ENCODE measurements around the gene TEX51. TPM values are rescaled to one million over a fixed set of nuclear protein-coding genes. Genes with fewer than 3 reads are reported as not detected.

The TEX51 gene
- total RNA-seq, 1 experiment from 2014 or later = not detected

DNA sequence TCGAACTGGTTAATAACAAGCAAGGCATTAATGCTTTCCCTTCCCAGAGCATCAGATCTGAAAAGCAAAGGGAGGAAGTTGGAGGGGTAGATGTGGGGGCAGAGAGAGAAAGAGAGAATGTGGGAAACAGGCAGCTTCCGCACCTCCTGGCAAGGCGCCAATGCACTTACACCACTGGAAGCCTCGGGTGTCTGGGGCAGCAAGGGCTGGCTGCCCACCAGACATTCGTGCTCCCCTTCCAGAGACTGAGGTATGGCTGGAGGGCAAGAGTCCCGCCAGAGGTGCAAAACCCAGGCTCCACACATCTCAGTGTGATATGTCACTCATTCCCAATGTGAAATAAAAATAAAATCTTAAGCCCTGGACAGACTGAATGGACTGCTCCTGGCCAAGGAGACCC lies 46.4 kb downstream of the TEX51 start (continued):
- TF ChIP-seq, protein P1, sequence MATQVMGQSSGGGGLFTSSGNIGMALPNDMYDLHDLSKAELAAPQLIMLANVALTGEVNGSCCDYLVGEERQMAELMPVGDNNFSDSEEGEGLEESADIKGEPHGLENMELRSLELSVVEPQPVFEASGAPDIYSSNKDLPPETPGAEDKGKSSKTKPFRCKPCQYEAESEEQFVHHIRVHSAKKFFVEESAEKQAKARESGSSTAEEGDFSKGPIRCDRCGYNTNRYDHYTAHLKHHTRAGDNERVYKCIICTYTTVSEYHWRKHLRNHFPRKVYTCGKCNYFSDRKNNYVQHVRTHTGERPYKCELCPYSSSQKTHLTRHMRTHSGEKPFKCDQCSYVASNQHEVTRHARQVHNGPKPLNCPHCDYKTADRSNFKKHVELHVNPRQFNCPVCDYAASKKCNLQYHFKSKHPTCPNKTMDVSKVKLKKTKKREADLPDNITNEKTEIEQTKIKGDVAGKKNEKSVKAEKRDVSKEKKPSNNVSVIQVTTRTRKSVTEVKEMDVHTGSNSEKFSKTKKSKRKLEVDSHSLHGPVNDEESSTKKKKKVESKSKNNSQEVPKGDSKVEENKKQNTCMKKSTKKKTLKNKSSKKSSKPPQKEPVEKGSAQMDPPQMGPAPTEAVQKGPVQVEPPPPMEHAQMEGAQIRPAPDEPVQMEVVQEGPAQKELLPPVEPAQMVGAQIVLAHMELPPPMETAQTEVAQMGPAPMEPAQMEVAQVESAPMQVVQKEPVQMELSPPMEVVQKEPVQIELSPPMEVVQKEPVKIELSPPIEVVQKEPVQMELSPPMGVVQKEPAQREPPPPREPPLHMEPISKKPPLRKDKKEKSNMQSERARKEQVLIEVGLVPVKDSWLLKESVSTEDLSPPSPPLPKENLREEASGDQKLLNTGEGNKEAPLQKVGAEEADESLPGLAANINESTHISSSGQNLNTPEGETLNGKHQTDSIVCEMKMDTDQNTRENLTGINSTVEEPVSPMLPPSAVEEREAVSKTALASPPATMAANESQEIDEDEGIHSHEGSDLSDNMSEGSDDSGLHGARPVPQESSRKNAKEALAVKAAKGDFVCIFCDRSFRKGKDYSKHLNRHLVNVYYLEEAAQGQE (IDR thresholded peaks at IDR 0.05; ENCODE audit: low read depth) = no peak
- TF ChIP-seq CBX3 (IDR thresholded peaks at IDR 0.05; ENCODE audit: low read depth) (no peak), SP1 (IDR thresholded peaks at IDR 0.05; ENCODE audit: low read depth) (no peak), ZNF274 (IDR thresholded peaks at IDR 0.05; ENCODE audit: low read depth, low read length) (no peak)

DNA sequence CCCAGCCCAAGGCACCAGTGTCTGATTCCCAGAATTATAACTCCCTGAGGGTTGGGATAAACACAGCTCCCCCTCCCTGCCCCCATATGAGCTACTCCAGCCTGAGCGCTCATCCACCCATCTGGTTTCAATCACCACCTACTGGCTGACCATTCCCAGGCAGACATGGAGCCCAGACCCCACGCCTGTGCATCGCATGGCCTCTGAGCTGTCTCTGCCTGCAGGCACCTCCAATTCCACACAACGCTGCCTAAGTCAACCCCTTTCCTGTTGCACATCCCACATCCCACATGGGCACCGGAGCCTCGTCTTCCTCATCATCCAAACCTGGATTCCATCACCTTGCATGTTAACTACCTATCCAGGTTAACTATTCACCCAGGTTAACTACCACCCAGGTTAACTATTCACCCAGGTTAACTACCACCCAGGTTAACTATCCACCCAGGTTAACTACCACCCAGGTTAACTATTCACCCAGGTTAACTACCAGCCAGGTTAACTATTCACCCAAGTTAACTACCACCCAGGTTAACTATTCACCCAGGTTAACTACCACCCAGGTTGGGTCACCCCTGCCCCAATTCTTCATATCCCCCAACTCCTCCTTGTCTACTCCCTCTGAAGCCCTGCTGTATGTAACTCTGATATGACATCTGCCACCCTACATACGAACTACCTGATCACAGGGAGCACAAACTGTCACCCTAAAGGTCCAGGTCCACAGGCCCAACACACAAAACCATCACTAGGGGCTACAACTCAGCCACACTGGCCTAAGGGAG lies 47.8 kb downstream of the TEX51 start:
- peaks cover 6 to 9% of the 10 kb centered on the region in 2 experiments; a peak in 2 of 4 replicates for H3K9me3 ChIP-seq (ENCODE audit: control insufficient read depth in 1 of 2, insufficient read depth in 1 of 2, low read depth in 1 of 2, low read length in 2 of 2)
- no peak overlapping the region for H3K4me3 ChIP-seq (replicated peaks in 1 of 2; ENCODE audit: low read depth in 1 of 2, low read length in 2 of 2)
- H3K9me2 ChIP-seq (ENCODE audit: insufficient read depth) = no peaks in the 10 kb centered on the region
- ChIA-PET CTCF (no interaction called here), POLR2A (no interaction called here), RAD21 (ENCODE audit: low non-redundant PET in 1 of 2, low total read pairs in 2 of 2, uncharacterized antibody in 2 of 2, unreplicated experiment in 2 of 2) (no interaction called here)
- H3K9ac ChIP-seq (ENCODE audit: low read length) = no peak overlapping the region
- no peaks in the 10 kb centered on the region for H3K36me3 ChIP-seq (ENCODE audit: control insufficient read depth in 1 of 2, insufficient read depth in 2 of 2, low read length in 2 of 2)
- ATAC-seq = no peak
- H3K27me3 ChIP-seq (ENCODE audit: insufficient read depth, low read length) = peaks cover 15% of the 10 kb centered on the region; the same call in 1 of the 2 replicates
- no peak overlapping the region for H2AFZ ChIP-seq (ENCODE audit: low read depth, low read length, poor library complexity, severe bottlenecking)
- intact Hi-C loops (cut with micrococcal nuclease) = no loop called here
- no peaks in the 10 kb centered on the region for H3K79me2 ChIP-seq (ENCODE audit: insufficient read depth, low read length)
- no peaks in the 10 kb centered on the region for H3K4me1 ChIP-seq (ENCODE audit: control insufficient read depth in 1 of 2, insufficient read depth in 2 of 2, low read length in 2 of 2)
- DNase-seq (ENCODE audit: low read depth, low spot score) = no peak
- TF ChIP-seq JUND (IDR thresholded peaks at IDR 0.05) (no peak), TCF7L2 (IDR thresholded peaks at IDR 0.05; ENCODE audit: borderline replicate concordance, extremely low read depth, insufficient read depth, insufficient read length) (no peak), FOSL1 (IDR thresholded peaks at IDR 0.05; ENCODE audit: low read depth) (no peak), SIN3A (IDR thresholded peaks at IDR 0.05; ENCODE audit: low read depth) (no peak), POLR2A (IDR thresholded peaks at IDR 0.05; ENCODE audit: borderline replicate concordance, extremely low read depth, insufficient read depth, insufficient read length) (no peak), RAD21 (IDR thresholded peaks at IDR 0.05; ENCODE audit: low read depth) (no peak), SRF (IDR thresholded peaks at IDR 0.05; ENCODE audit: low read depth) (no peak), SP1 (IDR thresholded peaks at IDR 0.05; ENCODE audit: low read depth) (no peak), POLR2AphosphoS5 (IDR thresholded peaks at IDR 0.05; ENCODE audit: low read depth, low read length) (no peak), EGR1 (IDR thresholded peaks at IDR 0.05; ENCODE audit: low read depth) (no peak), EZH2 (IDR thresholded peaks at IDR 0.05) (no peak)
- TF ChIP-seq, protein P2, sequence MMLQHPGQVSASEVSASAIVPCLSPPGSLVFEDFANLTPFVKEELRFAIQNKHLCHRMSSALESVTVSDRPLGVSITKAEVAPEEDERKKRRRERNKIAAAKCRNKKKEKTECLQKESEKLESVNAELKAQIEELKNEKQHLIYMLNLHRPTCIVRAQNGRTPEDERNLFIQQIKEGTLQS (IDR thresholded peaks at IDR 0.05) = no peak
- TF ChIP-seq, protein P3, sequence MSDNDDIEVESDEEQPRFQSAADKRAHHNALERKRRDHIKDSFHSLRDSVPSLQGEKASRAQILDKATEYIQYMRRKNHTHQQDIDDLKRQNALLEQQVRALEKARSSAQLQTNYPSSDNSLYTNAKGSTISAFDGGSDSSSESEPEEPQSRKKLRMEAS (IDR thresholded peaks at IDR 0.05) = no peak
- no peaks in the 10 kb centered on the region for H4K20me1 ChIP-seq (ENCODE audit: insufficient read depth)
- H3K27ac ChIP-seq (ENCODE audit: low read depth, low read length) = no peak overlapping the region
- H3K4me2 ChIP-seq (ENCODE audit: low read length) = no peak overlapping the region
- BruUV-seq (replicated peaks) = no TSS peak

All from HCT116 (cell line).